K562 (cell line): Measurements from ENCODE around the gene SAPCD1. TPM values are rescaled to one million over a fixed set of nuclear protein-coding genes. Genes with fewer than 3 reads are reported as not detected.

Experiments
- BDP1 ChIP-seq: IDR thresholded peaks from 3 replicates; pipeline ENCODE4 v1.6.1; 2011; ENCODE audit not compliant: insufficient read length, insufficient read depth
- FOXA1 ChIP-seq: fragments of 450-650 bp; IDR thresholded peaks from 2 replicates; pipeline ENCODE4 v1.6.1; 2016; ENCODE audit warnings: mild to moderate bottlenecking, borderline replicate concordance
- GABPA ChIP-seq: fragments of 200-800 bp; sonication (Bioruptor generic); conservative IDR thresholded peaks from 2 replicates; pipeline ENCODE4 v1.6.1; 2016; ENCODE audit warnings: low read depth, missing genetic modification characterization, missing compliant biosample characterization
- GATAD2B ChIP-seq: fragments of 450-650 bp; IDR thresholded peaks from 2 replicates; pipeline ENCODE4 v1.6.1; 2017; ENCODE audit warnings: mild to moderate bottlenecking, borderline replicate concordance
- GTF2A2 ChIP-seq: IDR thresholded peaks from 2 replicates; pipeline ENCODE4 v1.6.1; 2016; ENCODE audit warnings: mild to moderate bottlenecking, missing genetic modification characterization, missing compliant biosample characterization
- HDAC8 ChIP-seq: fragments of 450-650 bp; IDR thresholded peaks from 2 replicates; pipeline ENCODE4 v1.6.1; 2016; ENCODE audit warnings: mild to moderate bottlenecking, missing genetic modification characterization, moderate library complexity, missing compliant biosample characterization
- KLF10 ChIP-seq: fragments of 250-450 bp; sonication (Bioruptor Pico); IDR thresholded peaks from 2 replicates; pipeline ENCODE4 v1.6.1; 2021; ENCODE audit warnings: matching md5 sums
- MAZ ChIP-seq, 2 experiments: fragments of 450-650 bp in 1 of 2; sonication (generic) in 1 of 2; formaldehyde crosslinking; IDR thresholded peaks in 1 of 2; conservative IDR thresholded peaks in 1 of 2; 2 replicates each; pipeline versions ENCODE4 v1.4.0 to v1.5.0; 2020; ENCODE audit warnings: mild to moderate bottlenecking in 1 of 2, missing genetic modification reagents in 1 of 2
- MCM7 ChIP-seq, 2 experiments: fragments of 450-650 bp; IDR thresholded peaks; 2 replicates each; pipeline ENCODE4 v1.6.1; 2016 to 2018
- PML ChIP-seq: IDR thresholded peaks from 2 replicates; pipeline ENCODE4 v1.6.1; 2012; ENCODE audit warnings: low read length, inconsistent platforms
- POLR2AphosphoS5 ChIP-seq: IDR thresholded peaks from 2 replicates; pipeline ENCODE4 v1.6.1; 2011; ENCODE audit warnings: mild to moderate bottlenecking, low read depth, low read length, moderate library complexity; ENCODE audit not compliant: control insufficient read depth, insufficient read depth
- POLR2G ChIP-seq: fragments of 200-400 bp; formaldehyde crosslinking; IDR thresholded peaks from 2 replicates; pipeline ENCODE4 v1.6.1; 2017; ENCODE audit warnings: low read depth, mild to moderate bottlenecking, antibody characterized with exemption, low read length, moderate library complexity
- RBFOX2 ChIP-seq: fragments of 200-400 bp; formaldehyde crosslinking; IDR thresholded peaks from 2 replicates; pipeline ENCODE4 v1.6.1; 2017; ENCODE audit warnings: low read depth, mild to moderate bottlenecking, low read length, moderate library complexity
- RBM17 ChIP-seq: fragments of 200-400 bp; formaldehyde crosslinking; IDR thresholded peaks from 2 replicates; pipeline ENCODE4 v1.6.1; 2017; ENCODE audit warnings: low read depth, mild to moderate bottlenecking, low read length, borderline replicate concordance
- SMARCA5 ChIP-seq: fragments of 450-650 bp; IDR thresholded peaks from 2 replicates; pipeline ENCODE4 v1.6.1; 2016
- TCFL5 ChIP-seq: fragments of 250-450 bp; sonication (Bioruptor Pico); conservative IDR thresholded peaks from 2 replicates; pipeline ENCODE4 v1.6.1; 2021; ENCODE audit warnings: mild to moderate bottlenecking, moderate library complexity, matching md5 sums
- polyA plus RNA-seq, 8 experiments: library from polyadenylated mRNA; depleted of rRNA in 4 of 8; stranded (reverse) in 5 of 8; unstranded in 3 of 8; fragments of >200 nt; fragmentation: Nextera tagmentation in 2 of 8; fragmentation: Illumina TruSeq in 1 of 8; extraction: Ambion mirVana in 2 of 8; extraction: Trizol in 1 of 8; gene quantifications; 2 replicates each; pipeline versions ENCODE4 v1.2.1 to v1.2.3, GENCODE V29; 2011 to 2014; ENCODE audit warnings: inconsistent platforms in 1 of 8, missing spikeins in 1 of 8
- total RNA-seq, 7 experiments: library from RNA; depleted of rRNA in 6 of 7; stranded (reverse); fragments of >200 nt in 6 of 7; fragmentation: Illumina TruSeq in 2 of 7; extraction: Trizol in 2 of 7; gene quantifications; 2 replicates each; pipeline versions ENCODE4 v1.2.1 to v1.2.3, GENCODE V29; 2011 to 2021; ENCODE audit warnings: low replicate concordance in 1 of 7

The SAPCD1 gene
- total and polyA plus RNA-seq, 9 of the 15 experiments (the other 6 are each of a cell fraction or from before 2014, with no cell fraction given): 2.6 to 30.2 (median 7.4) TPM

- no peak for TF ChIP-seq GABPA (tag)
- no peak for TF ChIP-seq FOXA1
- no peak for TF ChIP-seq TCFL5 (CRISPR knock-in tag)
- 0 out of 2 replicates have a peak, but pooled peaks have one; percentile 28 for TF ChIP-seq PML
- TF ChIP-seq MCM7 (IDR thresholded peaks at IDR 0.05): no peak
- TF ChIP-seq KLF10 (CRISPR knock-in tag): no peak
- TF ChIP-seq RBM17: no peak
- TF ChIP-seq SMARCA5: no peak
- peak; percentile 47 for TF ChIP-seq POLR2G
- no peak for TF ChIP-seq BDP1
- TF ChIP-seq RBFOX2: peak; percentile 57
- TF ChIP-seq HDAC8 (tag): no peak
- TF ChIP-seq MAZ (CRISPR knock-in tag; conservative IDR thresholded peaks at IDR 0.05 in 1 of 2, IDR thresholded peaks at IDR 0.05 in 1 of 2): no peak
- TF ChIP-seq POLR2AphosphoS5: 0 out of 2 replicates have a peak, but pooled peaks have one; percentile 1
- TF ChIP-seq GATAD2B: no peak
- TF ChIP-seq GTF2A2 (tag): no peak
Observed at GRCh38 chr6:31784098-31784925, 21.9 kb downstream of the SAPCD1 start (continued).
